ENCODE results near the gene PDGFC.

The PDGFC gene

DNA sequence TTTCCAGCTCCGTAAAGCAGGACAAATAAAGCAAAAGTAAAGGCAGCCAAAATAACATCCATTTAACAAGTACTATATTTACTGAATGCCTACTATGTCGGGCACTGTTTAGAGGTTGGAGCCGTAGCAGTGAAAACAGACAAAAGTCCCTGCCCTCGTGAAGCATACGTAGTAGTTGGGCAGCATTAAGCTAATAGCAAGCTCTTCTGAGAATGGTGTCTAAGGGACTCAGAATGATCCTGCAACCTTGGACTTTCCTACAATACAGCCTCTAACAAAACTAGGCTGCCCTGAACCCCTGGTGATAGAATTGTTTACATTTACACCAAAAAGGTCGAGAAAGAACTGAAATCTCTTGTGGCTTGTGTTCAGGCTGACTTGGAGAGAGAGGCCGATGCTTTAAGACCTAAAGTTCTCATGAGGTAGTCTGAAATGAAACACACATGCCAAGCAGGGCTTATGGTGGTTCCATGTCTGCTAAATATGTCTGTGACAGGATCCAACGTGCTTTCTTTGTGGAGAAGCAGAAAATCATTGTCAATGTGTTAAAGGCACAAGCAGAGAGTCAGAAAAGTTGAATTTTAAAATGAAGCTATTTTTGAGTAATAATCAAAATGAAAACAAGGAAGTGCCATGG is 898 bp upstream of the PDGFC start:
- no peak for DNase-seq

DNA sequence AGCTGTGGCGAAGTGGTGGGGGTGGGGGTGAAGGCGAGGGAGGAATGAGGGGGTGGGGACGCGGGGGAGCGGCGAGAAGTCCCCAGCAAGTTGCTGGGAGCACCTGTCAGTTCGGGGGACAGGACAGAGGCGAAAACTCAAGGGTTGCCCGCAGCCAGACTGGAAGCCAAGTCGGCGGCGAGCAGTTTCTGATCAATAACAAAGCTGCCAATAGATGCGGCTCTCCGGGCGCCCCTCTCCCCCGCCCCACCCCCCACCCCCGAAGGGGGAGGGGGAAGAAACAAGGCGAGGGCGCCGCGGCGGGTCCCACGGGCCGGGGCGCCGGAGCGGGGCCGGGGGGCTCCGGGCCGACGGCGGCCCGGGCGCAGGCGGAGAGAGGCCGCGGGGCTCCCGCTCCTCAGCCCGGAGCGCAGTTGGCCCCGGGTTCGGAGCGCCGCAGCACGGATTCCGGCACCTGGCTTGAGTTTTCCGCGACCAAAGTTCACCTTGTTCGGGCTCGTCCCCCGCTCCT is 379 bp downstream of the PDGFC start:
- no peak for DNase-seq

DNA sequence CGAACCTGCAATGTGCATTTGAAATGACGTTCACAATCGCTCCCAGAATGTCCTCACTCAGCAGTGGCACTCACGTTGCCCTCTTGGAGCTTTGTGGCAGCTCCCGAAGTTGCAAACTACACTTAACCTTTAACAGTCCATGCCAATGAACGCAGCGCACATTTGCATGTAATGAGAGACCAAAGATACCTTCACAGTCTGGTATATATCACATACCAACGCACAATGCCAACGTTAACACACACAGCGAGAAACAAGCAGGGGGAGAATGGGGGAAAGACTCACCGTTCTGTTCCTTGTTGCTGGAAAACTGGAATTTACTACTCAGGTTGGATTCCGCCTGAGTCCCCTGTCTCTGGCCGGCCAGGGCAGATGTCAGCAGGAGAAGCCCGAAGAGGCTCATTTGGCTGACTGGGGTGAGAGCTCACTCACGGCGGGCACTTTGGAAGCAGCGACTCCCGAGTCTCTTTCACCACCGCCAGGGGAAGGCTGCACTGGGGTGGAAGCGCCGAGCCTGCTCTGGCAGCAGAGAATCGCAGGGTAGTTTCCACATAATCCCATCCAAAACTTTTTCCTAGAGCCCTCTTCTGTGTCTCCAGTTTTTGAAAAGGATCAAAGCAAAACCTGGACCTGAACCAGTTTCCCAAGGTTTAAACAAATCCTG is 966 bp downstream of the PDGFC start:
- no peak for DNase-seq

DNA sequence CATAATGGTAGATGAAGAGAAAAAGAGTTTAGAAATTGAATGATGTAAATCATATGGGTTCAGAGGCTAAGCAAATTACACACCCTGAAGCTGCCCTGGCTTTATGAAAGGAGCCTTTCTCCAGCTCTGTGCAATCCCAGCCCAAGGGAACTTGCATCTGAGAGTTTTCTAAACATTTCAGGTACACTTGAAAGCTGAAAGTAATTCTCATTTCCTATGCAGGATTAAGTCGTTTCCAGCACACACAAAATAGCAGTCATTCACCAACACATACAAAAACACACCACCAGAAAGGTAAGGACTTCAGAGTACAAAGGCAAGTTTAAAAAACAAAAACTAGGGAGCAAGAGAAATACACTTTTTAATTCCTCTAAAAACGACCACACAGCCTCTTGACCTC is 1.7 kb downstream of the PDGFC start:
- DNase-seq, result no peak

DNA sequence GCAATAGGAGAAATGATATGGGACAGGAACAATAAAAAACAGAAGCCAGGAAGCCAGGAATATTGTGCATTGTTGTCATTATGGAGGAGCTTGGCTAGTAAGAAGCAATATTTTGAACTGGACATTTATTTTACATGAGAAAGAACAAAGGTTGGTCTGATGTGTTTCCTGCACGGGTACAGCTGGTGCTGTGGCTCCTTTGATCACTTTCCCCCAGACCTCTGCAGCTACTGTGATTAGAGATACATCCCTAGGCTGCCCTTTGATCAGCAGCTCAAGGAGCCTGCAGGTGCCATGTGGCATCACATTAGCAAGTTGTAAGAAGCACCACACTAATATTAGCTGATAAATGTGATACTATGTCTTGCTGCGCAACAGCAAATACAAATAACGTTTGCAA is 2.5 kb downstream of the PDGFC start:
- no peak for DNase-seq

DNA sequence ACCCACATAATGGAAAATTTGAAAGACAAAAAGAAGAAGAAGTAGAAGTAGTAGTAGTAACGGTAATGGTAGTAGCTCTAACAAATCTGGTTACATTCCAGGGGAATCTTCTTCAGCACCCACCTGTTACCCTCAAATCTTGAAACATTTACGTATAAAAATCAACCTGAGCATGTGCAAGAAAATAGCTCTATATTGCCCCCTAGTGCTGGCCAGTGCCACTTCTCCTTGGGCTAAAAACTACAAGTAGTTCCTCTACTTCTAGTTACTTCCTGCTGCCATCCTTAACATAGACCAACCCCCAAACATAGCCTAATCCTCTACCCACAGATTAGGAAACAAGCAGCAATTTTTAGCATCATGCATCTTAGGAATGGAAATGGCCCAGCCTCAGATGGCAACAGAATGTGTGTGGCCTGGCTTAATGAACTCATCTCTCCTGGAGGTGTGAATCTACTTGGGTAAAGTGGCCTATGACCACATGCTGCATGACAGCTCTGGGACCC is 3.1 kb downstream of the PDGFC start:
- no peak for DNase-seq

DNA sequence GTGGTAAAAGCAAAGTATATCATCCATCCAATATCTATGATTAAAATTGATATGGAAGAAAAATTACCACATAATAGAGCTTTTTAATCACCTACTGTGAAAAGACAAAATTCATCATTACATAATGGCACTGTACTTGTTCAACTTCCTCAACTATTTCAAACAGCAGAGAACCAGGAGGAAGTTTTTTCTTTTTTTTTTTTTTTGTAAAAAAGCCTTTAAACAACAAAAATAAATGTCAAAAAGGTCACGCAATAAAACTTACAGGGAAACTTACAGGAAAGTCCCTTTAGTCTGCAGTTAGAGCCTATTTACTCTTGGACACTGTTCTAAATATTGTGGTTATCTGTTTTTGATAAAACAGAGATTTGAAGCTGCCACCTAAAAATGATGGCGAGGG is 4.8 kb downstream of the PDGFC start:
- no peak for DNase-seq

DNA sequence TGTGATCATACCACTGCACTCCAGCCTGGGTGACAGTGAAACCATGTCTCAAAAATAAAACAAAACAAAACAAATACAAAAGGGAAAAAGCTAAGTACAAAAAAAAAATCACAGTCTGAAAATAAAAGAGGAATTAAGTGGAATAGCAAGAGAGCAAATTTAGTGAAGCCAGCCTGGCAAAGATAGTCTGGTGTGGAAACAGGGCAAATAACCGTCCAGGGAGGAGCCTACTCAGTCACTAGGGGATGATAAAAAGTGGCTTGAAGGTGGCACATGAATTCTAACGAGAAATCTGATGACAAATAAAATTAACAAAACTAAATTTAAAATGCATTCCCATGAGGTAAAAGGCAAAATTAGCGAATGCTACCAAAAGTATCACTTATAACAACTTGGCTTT is 8.2 kb downstream of the PDGFC start:
- DNase-seq, result no peak

DNA sequence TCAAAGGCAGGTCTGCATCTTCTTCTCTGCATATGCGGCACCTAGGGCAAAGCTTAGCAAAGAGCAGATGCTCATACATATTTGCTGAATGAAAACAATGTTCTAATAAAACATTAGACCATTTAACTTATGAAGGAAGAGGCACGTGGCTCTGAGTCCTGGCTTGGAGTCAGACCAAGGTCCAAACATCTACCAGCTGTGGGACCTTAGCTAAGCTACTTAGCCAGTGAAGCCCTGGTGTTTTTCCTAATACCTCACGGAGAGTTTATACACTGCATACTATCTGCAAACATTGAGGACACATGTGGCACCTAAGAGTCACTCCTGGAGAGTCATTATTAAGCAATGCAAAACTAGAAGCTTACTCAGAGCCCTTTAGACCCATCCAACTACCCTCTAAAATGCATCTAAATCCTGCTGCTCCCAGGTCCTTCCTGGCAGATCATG is 9.0 kb downstream of the PDGFC start:
- DNase-seq, result no peak

DNA sequence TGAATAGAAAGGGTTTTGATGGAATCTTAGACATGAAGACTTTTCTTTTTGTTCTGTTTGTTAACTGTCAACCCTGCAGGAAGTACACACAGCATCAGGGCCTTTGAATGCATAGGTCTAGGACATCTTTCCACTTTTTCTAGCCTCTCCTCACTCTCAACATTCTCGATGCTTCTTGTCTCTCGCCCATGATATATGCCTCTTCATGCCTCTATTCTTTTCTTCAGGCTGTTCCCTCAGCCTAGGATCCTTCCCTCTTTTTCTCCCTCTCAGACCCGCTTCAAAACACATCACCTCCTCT is 9.6 kb downstream of the PDGFC start:
- no peak for DNase-seq

DNA sequence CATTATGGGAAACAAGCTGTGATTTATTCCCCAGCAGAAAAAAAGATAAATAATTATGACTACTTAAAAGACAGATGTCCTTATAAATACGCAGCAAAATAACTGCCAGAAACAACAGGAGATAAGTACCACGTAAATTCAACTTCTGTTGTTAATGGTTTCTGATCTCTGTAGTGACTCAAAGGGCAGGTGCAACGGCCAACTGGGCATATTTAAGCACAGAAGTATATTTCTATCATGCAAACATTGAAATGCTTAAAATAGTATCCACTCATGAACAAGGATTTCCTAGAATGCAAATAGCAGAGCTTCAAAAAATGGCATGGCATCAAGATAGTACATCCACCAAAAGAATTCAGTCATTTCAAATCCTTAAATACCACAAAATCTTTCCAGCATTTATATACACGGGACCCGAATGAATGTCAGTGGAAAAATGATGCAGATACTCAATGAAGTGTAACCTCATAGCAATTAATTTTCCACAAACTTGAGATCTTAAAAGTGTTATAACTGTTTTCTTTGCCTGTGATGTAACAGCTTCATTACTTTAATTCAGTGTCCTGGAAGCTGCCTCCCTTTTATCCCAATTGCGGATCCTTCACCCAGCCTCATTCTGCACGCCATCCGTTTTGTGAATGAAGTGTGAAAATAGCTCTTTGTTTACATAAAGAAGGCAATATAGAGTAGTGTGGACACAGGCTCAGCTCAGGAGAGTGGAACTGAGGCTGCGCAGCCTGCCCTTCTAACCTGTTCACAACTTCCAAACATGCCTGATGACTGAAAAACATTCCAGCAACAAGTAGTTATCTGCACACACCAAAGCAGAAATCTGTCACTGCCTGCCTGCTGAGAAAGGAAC is 10.2 kb downstream of the PDGFC start:
- DNase-seq, result no peak

DNA sequence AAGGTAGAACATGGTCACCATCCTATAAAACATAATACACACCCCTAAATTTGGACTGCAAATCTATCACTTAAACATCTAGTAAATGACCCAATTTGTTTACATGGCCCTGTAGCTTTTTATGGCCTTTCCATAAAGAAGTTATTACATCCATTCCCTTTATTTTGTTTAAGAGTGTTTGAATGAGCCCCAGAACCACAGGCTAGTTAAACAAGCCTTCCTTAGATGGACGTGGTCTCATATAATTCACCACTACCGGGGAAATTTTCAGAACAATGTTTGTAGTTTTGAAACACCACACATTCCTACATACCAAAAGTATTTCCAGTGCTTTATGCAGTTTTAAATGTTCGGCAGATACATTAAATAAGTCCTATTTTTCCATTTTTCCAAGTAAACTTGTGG is 12.3 kb downstream of the PDGFC start:
- no peak for DNase-seq

DNA sequence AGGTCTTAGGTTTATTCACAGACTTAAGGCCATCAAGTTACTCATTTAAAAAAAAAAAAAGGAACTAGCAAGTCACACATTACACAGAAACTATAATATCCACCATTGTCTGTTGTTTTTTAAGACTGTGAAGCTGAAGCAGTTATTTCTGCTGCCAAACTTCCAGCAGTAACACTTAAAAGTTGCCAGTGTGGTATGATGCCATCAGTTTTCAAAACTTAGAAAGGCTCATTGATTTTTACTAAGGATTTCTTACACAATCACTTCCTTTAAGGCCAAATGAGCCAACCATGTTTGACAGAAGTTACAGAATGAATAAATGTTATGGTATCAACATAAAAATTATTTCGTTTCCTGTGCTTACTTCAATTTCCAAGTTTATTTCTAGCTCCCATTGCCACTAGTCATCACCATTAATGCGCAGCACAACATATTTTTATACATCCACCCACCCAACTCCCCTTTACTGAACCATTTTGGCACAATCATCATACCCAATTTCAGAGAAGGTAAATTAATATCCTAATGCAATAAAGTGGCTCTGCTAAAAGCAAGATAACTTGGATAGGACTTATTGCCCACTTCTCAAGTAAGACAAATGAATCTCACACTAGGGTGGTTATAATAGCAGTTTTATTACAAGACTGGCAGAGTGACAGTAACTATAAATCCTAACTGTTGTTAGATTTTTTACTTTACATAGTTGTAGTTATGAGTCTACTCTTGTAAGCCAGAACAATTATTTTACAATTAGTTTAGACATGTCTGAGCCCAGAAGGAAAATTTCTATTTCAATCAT is 13.1 kb downstream of the PDGFC start:
- DNase-seq, result no peak

DNA sequence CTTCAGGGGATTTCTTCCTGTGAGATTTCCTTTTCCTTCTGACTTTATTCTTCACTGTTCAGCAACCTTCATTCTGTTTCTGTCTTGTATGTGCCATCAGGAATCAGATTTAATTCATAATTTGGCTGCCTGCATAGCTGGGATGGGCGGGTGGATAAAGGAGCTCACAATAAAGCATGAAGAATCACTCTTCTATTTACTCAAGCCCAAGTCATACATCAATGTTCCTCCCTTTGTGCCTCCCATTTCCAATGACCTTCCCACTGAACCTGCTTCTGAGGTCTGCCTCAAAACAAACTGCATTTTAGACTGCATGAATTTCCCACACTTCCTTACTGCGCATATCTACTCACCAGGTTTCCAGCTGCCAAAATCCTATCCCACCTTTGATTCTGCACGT is 14.0 kb downstream of the PDGFC start:
- DNase-seq, result no peak

DNA sequence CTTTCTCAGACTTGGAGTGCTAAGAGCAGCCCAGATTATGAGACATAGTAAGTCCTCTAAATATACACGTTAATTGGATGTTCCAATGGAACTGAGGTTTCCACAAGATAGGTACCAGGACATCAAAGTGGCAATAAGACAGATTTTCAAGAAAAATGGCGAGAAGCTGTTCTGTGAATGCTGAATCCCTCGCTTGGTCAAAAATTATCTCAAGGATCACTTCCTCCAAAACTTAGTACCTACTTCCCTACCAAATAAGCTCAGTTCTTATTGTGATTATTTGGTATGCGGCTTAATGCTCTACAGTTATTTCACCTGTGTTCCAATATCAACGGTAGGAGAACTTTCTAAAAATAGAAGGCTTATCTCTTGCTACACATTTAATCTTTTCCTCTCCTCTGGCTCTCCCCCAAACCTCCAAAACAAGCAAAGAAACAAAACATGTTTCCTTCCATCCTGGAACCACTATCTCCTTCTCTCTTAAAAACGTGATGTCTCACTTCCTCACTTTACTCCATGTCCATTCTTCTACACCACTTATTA is 14.7 kb downstream of the PDGFC start:
- no peak for DNase-seq

DNA sequence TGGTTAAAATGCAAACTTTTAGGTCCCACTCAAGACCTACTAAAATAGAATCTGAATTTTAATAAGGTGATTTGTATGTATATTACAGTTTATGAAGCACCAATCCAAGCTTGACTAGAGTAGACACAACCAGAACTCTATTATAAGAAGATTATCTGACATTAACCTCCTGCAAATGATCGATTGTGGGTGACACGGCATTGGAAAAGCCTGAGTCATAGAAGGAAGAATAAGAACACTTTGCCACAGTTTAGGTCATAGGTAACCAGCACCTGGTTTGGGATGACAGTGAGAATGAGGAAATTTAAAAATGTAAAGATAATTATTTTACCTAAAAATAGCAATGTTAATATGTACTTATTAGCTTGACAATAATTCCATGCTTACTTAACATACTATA is 15.2 kb downstream of the PDGFC start:
- DNase-seq, result no peak

DNA sequence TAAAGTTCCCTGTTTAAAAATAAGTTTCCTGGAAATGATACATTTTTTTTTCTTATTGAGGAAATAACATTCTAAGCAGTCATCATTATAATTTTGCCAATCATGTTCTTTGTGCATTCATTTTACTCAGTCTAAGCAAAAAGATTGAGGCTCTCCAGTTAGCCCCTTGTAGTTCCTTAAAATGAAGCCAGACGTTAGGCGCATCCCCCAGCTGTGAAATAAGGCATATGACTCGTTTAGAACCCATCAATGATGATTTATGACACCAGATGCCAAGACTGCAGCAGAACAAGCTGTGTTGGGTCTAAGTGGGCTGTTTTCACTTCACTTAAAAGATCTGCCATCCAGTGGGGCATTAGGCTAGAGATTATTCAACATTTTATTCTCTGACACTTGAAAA is 17.0 kb downstream of the PDGFC start:
- no peak for DNase-seq

DNA sequence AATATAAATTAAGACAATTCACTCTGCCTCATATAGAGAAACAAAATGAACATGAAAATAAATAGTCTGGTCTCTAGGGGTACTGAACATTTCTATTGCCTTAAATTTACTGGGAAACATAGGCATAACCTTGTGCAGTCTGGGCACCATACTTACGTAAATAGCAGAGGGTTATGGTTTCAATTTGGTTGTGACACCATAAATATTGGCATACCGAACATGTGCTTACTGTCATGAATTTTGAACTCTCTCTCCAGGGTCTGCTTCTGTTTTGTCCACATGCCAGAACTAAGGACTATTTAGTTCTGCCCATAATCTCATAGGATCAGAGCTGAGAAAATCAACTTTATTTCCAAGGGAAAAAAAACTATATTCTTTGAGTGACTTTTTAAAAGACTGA is 17.6 kb downstream of the PDGFC start:
- DNase-seq, result no peak

DNA sequence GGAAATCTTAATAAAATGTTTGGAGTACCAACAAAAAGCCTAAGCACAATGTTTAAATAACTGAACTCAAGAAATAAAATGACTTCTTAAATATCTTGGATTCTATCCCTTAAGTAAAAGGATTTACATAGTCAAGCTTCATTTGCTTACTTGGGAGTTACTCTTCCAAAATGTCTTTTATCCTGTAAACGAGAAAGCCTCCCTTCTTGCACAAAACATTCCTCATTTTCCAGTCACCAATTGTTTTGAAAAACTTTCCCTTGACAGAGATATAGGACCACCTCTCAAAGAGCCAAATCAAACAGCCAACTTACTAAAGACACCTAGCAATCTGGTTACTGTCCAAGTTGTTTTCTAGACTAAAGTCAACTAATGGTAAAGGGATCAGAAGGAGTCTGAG is 18.6 kb downstream of the PDGFC start:
- DNase-seq, result no peak

DNA sequence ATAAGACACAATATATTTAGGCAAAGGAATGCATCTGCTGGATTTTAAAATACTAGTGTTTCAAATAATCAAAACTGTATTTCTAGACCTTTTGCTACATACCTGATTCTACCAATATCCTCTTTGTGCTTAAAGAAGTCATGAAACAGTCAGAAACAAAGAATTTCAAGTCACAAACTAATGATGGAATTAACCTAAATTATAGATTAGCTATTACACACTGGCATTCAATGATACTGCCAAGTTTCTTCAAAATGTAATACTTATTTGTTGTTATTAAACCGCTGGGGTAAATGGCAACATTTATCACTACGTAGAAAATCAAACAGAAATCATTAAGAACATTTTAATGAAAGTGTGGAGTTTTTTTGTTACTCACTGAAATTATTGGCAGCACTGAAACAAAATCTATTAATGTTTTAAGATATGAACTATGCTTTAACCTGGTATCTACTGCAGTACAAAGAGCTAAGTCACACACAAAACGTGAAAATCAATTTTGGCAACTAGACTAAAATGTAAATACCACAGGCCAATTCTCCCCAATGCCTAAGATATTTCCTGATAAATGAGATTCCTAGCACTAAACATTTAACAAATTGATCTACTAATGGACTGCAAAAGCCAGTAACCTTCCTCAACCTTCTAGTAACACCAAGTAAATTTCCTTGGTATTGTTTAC is 19.4 kb downstream of the PDGFC start:
- DNase-seq, result no peak

DNA sequence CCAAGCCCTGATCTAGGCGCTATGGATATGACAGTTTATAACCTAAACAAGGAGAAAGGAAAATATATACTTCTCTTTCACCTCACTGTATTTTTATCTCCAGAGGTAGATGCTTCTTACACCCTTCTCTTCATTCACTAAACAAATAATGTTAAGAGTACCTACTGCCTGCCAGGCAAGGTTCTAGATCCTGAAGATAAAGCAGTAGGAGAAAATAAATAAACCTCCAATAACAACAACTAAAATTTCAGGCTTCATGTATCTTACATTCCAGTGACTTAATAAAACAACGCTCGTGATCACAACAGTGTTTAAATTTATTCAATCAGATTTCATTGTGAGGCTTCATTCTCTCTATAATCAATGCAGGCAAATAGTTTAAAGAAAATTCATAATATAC is 20.7 kb downstream of the PDGFC start:
- DNase-seq, result no peak

DNA sequence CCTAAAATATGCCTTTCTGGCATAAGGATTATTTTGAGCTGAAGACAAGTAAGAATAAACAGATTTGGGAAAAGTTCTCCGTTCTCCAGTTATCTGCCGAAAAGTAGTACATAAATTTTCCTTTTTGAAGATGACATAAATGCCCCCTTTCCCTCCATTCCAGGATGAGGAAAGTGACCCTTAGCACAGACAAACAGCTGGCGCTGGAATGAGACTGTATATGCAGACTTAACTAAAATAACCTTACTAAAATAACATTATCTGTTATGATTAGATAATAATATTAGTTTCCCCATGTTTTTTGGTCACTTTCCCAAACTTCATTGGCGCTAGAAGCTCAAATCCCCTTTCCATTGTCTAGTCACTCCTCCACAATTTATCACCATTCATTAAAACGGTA is 21.5 kb downstream of the PDGFC start:
- no peak for DNase-seq
